ENCODE results near the gene OR2A14.
A peak's percentile ranks its signal among the peaks of the same experiment; 100 is the strongest.
"Not testable (repeated sequence)": the region's sequence is repeated elsewhere in the genome, so short reads cannot be mapped to it uniquely, and the experiment has no call there.

Gene OR2A14

GRCh38 chr7:144122876-144123275 is at the start of gene OR2A14:
Gene OR2A14 (plus strand): TSS chr7:144123176. CDS start chr7:144129113, 5,937 bp downstream.
- no peak for DNase-seq

GRCh38 chr7:144074374-144074773 is 48.6 kb upstream of the OR2A14 start:
- DNase-seq, result no peak

GRCh38 chr7:144085978-144086377 is 37.0 kb upstream of the OR2A14 start, which contains the start of gene OR2A12:
Gene OR2A12 (plus strand): TSS chr7:144086278. CDS start chr7:144095108, 8,830 bp downstream.
- no peak for DNase-seq

- DNase-seq, result no peak
Observed at GRCh38 chr7:144086730-144087129, 36.2 kb upstream of the OR2A14 start.

GRCh38 chr7:144087230-144087629 is 35.7 kb upstream of the OR2A14 start:
- DNase-seq, result no peak

- DNase-seq, result no peak
Observed at GRCh38 chr7:144090667-144091066, 32.3 kb upstream of the OR2A14 start.

- no peak for DNase-seq
Observed at GRCh38 chr7:144098776-144099175, 24.2 kb upstream of the OR2A14 start.

GRCh38 chr7:144100607-144101006 is 22.4 kb upstream of the OR2A14 start:
- DNase-seq, result no peak

GRCh38 chr7:144102041-144102440 is 20.9 kb upstream of the OR2A14 start:
- no peak for DNase-seq

- no peak for DNase-seq
Observed at GRCh38 chr7:144105211-144105610, 17.8 kb upstream of the OR2A14 start.

- no peak for DNase-seq
Observed at GRCh38 chr7:144109283-144109682, 13.7 kb upstream of the OR2A14 start, which contains the start of gene OR2A2. Gene OR2A2 (plus strand): TSS chr7:144109583. CDS start chr7:144109583, 0 bp downstream.

GRCh38 chr7:144110272-144110671 is 12.7 kb upstream of the OR2A14 start:
- DNase-seq, result no peak

GRCh38 chr7:144113651-144114050 is 9.3 kb upstream of the OR2A14 start:
- DNase-seq, result no peak

GRCh38 chr7:144118341-144118740 is 4.6 kb upstream of the OR2A14 start:
- no peak for DNase-seq

GRCh38 chr7:144127714-144128334 is 4.8 kb downstream of the OR2A14 start:
- peak; percentile 43 for DNase-seq

- DNase-seq, result not testable (repeated sequence)
Observed at GRCh38 chr7:144129601-144130000, 6.6 kb downstream of the OR2A14 start.

- DNase-seq, result no peak
Observed at GRCh38 chr7:144130730-144131129, 7.8 kb downstream of the OR2A14 start.

- no peak for DNase-seq
Observed at GRCh38 chr7:144132262-144132661, 9.3 kb downstream of the OR2A14 start.

- no peak for DNase-seq
Observed at GRCh38 chr7:144133307-144133706, 10.3 kb downstream of the OR2A14 start.

GRCh38 chr7:144134116-144134515 is 11.1 kb downstream of the OR2A14 start:
- DNase-seq, result no peak

GRCh38 chr7:144137501-144137900 is 14.5 kb downstream of the OR2A14 start:
- DNase-seq, result no peak

- no peak for DNase-seq
Observed at GRCh38 chr7:144142187-144142586, 19.2 kb downstream of the OR2A14 start.

- no peak for DNase-seq
Observed at GRCh38 chr7:144144426-144144825, 21.4 kb downstream of the OR2A14 start.

- DNase-seq, result no peak
Observed at GRCh38 chr7:144148224-144148827, 25.4 kb downstream of the OR2A14 start.

- no peak for DNase-seq
Observed at GRCh38 chr7:144158861-144159260, 35.9 kb downstream of the OR2A14 start.
